OCI-LY1 (cell line): ENCODE data around the gene MMP23B.

ENCODE experiments used
- H2AFZ ChIP-seq: fragments of 200-600 bp; sonication (generic), shearing (Covaris generic); 2 replicates; pipeline ENCODE4 v1.6.0; 2014; ENCODE audit warnings: antibody characterized with exemption, mild to moderate bottlenecking, low read length
- H3F3A ChIP-seq: fragments of 200-600 bp; sonication (generic), shearing (Covaris generic); 2 replicates; pipeline ENCODE4 v1.6.0; 2014; ENCODE audit warnings: mild to moderate bottlenecking, antibody characterized with exemption, low read length, moderate library complexity; ENCODE audit not compliant: insufficient read depth
- H3K27ac ChIP-seq: fragments of 200-600 bp; sonication (generic); 2 replicates; pipeline ENCODE4 v1.5.1; 2014; ENCODE audit warnings: low read length, mixed run types, mild to moderate bottlenecking, low read depth; ENCODE audit not compliant: poor library complexity, severe bottlenecking
- H3K27me3 ChIP-seq: fragments of 200-600 bp; sonication (generic); 2 replicates; pipeline ENCODE4 v1.6.0; 2014; ENCODE audit warnings: antibody characterized with exemption, mild to moderate bottlenecking, low read length, moderate library complexity; ENCODE audit not compliant: insufficient read depth
- H3K36me3 ChIP-seq: fragments of 200-600 bp; sonication (generic); 2 replicates; pipeline ENCODE4 v1.6.1; 2014; ENCODE audit warnings: mild to moderate bottlenecking, antibody characterized with exemption, low read length, moderate library complexity, mixed read lengths; ENCODE audit not compliant: insufficient read depth
- H3K4me1 ChIP-seq: fragments of 200-600 bp; sonication (generic); 2 replicates; pipeline ENCODE4 v1.5.1; 2014; ENCODE audit warnings: mild to moderate bottlenecking, low read length, moderate library complexity; ENCODE audit not compliant: insufficient read depth, severe bottlenecking
- H3K4me2 ChIP-seq: fragments of 200-600 bp; sonication (generic), shearing (Covaris generic); 2 replicates; pipeline ENCODE4 v1.6.1; 2014; ENCODE audit warnings: low read length
- H3K4me3 ChIP-seq: fragments of 200-600 bp; sonication (generic); 2 replicates; pipeline ENCODE4 v1.5.1; 2014; ENCODE audit warnings: low read length, low read depth, mild to moderate bottlenecking, mixed read lengths; ENCODE audit not compliant: poor library complexity, severe bottlenecking
- H3K79me2 ChIP-seq: fragments of 200-600 bp; shearing (Covaris generic); 2 replicates; pipeline ENCODE4 v1.6.1; 2016; ENCODE audit warnings: mixed run types, low read length, mixed read lengths; ENCODE audit not compliant: insufficient read depth
- H3K9ac ChIP-seq: fragments of 200-600 bp; sonication (generic), shearing (Covaris generic); 2 replicates; pipeline ENCODE4 v1.6.1; 2014; ENCODE audit warnings: mild to moderate bottlenecking, low read length, mixed read lengths
- H3K9me2 ChIP-seq: fragments of 200-600 bp; sonication (generic), shearing (Covaris generic); 2 replicates; pipeline ENCODE4 v1.6.1; 2014; ENCODE audit warnings: low read depth, mild to moderate bottlenecking, low read length, mixed read lengths
- H3K9me3 ChIP-seq: fragments of 200-600 bp; shearing (Covaris generic); 2 replicates; pipeline ENCODE4 v1.6.1; 2014; ENCODE audit warnings: low read length, mixed read lengths
- H4K20me1 ChIP-seq: fragments of 200-600 bp; sonication (generic), shearing (Covaris generic); 2 replicates; pipeline ENCODE4 v1.6.0; 2016; ENCODE audit warnings: mild to moderate bottlenecking, low read length; ENCODE audit not compliant: insufficient read depth
- EZH2 ChIP-seq: fragments of 200-600 bp; sonication (generic), shearing (Covaris generic); IDR thresholded peaks from 2 replicates; pipeline ENCODE4 v1.8.0; 2017; ENCODE audit warnings: borderline replicate concordance, mixed run types, mild to moderate bottlenecking, antibody characterized with exemption, low read length, moderate library complexity, mixed read lengths
- TF ChIP-seq, protein P1 (sequence below): fragments of 200-600 bp; sonication (generic), shearing (Covaris generic); IDR thresholded peaks from 2 replicates; pipeline ENCODE4 v1.5.1; 2017; ENCODE audit warnings: mild to moderate bottlenecking, antibody characterized with exemption, low read length, moderate library complexity, mixed read lengths

Gene MMP23B

DNA sequence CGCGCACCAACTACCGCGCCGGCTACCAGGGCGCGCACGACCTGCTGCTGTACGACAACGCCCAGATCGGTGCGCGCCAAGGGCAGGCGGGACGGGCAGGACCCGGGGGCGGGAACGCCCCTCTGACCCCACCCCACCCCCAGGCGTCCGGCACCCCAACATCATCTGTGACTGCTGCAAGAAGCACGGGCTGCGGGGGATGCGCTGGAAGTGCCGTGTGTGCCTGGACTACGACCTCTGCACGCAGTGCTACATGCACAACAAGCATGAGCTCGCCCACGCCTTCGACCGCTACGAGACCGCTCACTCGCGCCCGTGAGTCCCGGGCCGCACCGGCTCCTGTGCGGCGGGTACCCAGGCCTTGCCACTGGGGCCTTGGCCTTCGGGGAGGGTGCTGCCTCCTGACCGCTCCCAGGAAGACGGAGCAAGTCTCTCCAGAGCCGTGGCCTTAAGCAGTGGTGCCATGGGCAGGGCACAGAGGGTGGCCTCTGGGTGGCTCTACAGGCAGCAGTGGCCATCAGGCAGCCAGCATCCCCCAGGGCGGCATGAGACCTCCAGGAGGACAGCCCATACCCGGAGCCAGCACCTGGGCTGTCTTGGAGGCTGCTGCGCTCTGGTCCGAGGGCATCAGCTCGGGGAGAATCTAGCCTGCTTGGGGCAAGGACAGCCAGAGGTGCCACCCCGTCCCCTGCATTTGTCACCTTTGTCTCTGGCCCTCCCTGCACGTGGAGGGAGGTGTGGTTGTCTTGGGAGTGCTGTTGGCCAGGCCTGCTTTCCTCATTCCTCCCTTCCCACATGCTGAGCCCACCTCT lies 8.1 kb upstream of the MMP23B start:
- Histone ChIP-seq H3K4me3 (no peak overlapping the region), H3K79me2 (no peaks in the 10 kb centered on the region), H3K9ac (no peak overlapping the region), H3K36me3 (no peaks in the 10 kb centered on the region), H3K27ac (no peak overlapping the region), H3K4me1 (peaks cover 17% of the 10 kb centered on the region), H3K27me3 (no peaks in the 10 kb centered on the region; the same call in 1 of the 2 replicates), H3F3A (no peaks in the 10 kb centered on the region), H3K9me2 (no peaks in the 10 kb centered on the region), H3K4me2 (no peak overlapping the region), H3K9me3 (no peaks in the 10 kb centered on the region), H4K20me1 (no peaks in the 10 kb centered on the region), H2AFZ (no peak overlapping the region)
- no peak for TF ChIP-seq EZH2
- TF ChIP-seq, protein P1, sequence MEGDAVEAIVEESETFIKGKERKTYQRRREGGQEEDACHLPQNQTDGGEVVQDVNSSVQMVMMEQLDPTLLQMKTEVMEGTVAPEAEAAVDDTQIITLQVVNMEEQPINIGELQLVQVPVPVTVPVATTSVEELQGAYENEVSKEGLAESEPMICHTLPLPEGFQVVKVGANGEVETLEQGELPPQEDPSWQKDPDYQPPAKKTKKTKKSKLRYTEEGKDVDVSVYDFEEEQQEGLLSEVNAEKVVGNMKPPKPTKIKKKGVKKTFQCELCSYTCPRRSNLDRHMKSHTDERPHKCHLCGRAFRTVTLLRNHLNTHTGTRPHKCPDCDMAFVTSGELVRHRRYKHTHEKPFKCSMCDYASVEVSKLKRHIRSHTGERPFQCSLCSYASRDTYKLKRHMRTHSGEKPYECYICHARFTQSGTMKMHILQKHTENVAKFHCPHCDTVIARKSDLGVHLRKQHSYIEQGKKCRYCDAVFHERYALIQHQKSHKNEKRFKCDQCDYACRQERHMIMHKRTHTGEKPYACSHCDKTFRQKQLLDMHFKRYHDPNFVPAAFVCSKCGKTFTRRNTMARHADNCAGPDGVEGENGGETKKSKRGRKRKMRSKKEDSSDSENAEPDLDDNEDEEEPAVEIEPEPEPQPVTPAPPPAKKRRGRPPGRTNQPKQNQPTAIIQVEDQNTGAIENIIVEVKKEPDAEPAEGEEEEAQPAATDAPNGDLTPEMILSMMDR: no peak

DNA sequence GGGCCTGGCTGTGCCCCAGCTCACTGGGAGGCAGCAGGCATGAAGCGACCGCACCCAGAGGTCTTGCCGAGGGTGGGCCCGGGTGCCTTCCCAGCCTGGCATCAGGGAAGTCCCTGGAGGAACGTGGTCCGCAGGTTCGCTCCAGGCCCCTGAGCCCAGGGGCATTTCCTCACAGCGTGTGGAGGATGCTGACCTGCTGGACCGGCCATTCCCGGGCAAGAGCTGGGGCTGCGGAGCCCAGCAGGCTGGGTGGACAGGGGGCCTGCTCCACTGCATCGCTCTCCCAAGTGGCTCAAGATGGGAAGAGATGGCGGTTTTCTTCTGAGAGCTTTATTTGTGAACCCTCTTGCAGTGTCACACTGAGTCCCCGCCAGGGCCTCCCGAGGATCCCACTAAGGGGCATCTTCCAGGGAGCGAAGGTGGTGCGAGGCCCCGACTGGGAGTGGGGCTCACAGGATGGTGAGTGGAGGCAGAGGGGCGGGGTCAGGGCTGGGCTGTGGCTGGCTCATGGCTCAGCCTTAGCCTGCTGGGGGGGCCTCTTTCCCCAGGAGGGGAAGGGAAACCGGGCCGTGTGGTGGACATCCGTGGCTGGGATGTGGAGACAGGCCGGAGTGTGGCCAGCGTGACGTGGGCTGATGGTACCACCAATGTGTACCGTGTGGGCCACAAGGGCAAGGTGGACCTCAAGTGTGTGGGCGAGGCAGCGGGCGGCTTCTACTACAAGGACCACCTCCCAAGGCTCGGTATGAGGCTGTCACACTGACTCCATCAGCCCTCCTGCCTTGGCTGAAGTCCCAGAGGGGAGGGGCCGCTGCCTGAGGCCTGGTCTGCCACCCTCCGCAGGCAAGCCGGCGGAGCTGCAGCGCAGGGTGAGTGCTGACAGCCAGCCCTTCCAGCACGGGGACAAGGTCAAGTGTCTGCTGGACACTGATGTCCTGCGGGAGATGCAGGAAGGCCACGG lies 7.2 kb upstream of the MMP23B start:
- Histone ChIP-seq H3F3A (no peaks in the 10 kb centered on the region), H3K9me2 (no peaks in the 10 kb centered on the region), H3K4me1 (peaks cover 23% of the 10 kb centered on the region), H3K36me3 (no peaks in the 10 kb centered on the region), H3K79me2 (no peaks in the 10 kb centered on the region), H3K9me3 (no peaks in the 10 kb centered on the region), H3K4me3 (no peak overlapping the region), H3K27me3 (no peaks in the 10 kb centered on the region; the same call in 1 of the 2 replicates), H3K9ac (no peak overlapping the region), H3K27ac (no peak overlapping the region), H2AFZ (no peak overlapping the region), H3K4me2 (no peak overlapping the region), H4K20me1 (no peaks in the 10 kb centered on the region)
- TF ChIP-seq, protein P1: no peak

- no peaks in the 10 kb centered on the region for H3K9me3 ChIP-seq
- H2AFZ ChIP-seq: no peak overlapping the region
- no peaks in the 10 kb centered on the region for H3K79me2 ChIP-seq
- no peak overlapping the region for H3K4me2 ChIP-seq
- no peaks in the 10 kb centered on the region for H3F3A ChIP-seq
- H3K4me3 ChIP-seq: no peak overlapping the region
- H3K9ac ChIP-seq: no peak overlapping the region
- no peak overlapping the region for H3K27ac ChIP-seq
- peaks cover 24% of the 10 kb centered on the region for H3K4me1 ChIP-seq
- H3K9me2 ChIP-seq: no peaks in the 10 kb centered on the region
- H3K27me3 ChIP-seq: no peaks in the 10 kb centered on the region; the same call in 1 of the 2 replicates
- H3K36me3 ChIP-seq: no peaks in the 10 kb centered on the region
- no peaks in the 10 kb centered on the region for H4K20me1 ChIP-seq
- no peak for TF ChIP-seq EZH2
- TF ChIP-seq, protein P1: no peak
Measured at GRCh38 chr1:1625404-1625775, 6.6 kb upstream of the MMP23B start.
